MCF 10A (cell line): ENCODE results near the gene SOBP. TPM values are rescaled to one million over a fixed set of nuclear protein-coding genes. Genes with fewer than 3 reads are reported as not detected.

ENCODE experiments used
- BruUV-seq: library from RNA; stranded (reverse); fragments of 400-500 nt; replicated peaks from 2 replicates; lab custom pipeline; 2021; lab: Mats Ljungman, UMichigan
- CTCF ChIA-PET: fragments of 300-600 bp; sonication (Branson Sonifier 250); formaldehyde crosslinking; extraction: SDS; loops from one replicate; lab custom pipeline; 2021; ENCODE audit warnings: antibody characterized with exemption, inconsistent platforms; lab: Yijun Ruan, JAX
- POLR2A ChIA-PET: fragments of 300-600, 350-650 bp; sonication (Branson Sonifier 250); formaldehyde crosslinking; extraction: SDS; loops from one replicate; lab custom pipeline; 2020; ENCODE audit warnings: antibody characterized with exemption, inconsistent platforms; lab: Yijun Ruan, JAX
- DNase-seq: peaks from one replicate; pipeline ENCODE4 v3.0.0-alpha.2; 2018; ENCODE audit not compliant: unreplicated experiment
- H3K27ac Mint-ChIP-seq: one replicate; pipeline ENCODE4 v1.8.0; 2022; ENCODE audit warnings: mild to moderate bottlenecking, low read depth, mixed read lengths; ENCODE audit not compliant: unreplicated experiment
- H3K27me3 Mint-ChIP-seq: one replicate; pipeline ENCODE4 v1.8.0; 2022; ENCODE audit warnings: mixed read lengths; ENCODE audit not compliant: insufficient read depth, unreplicated experiment
- H3K36me3 Mint-ChIP-seq: one replicate; pipeline ENCODE4 v1.8.0; 2022; ENCODE audit warnings: mild to moderate bottlenecking, moderate library complexity, mixed read lengths; ENCODE audit not compliant: insufficient read depth, unreplicated experiment
- H3K4me1 Mint-ChIP-seq: one replicate; pipeline ENCODE4 v1.8.0; 2022; ENCODE audit warnings: mixed read lengths; ENCODE audit not compliant: insufficient read depth, unreplicated experiment
- H3K4me3 Mint-ChIP-seq: one replicate; pipeline ENCODE4 v1.8.0; 2022; ENCODE audit warnings: mild to moderate bottlenecking, moderate library complexity, mixed read lengths; ENCODE audit not compliant: unreplicated experiment
- H3K9me3 Mint-ChIP-seq: one replicate; pipeline ENCODE4 v1.8.0; 2022; ENCODE audit warnings: mixed read lengths; ENCODE audit not compliant: unreplicated experiment
- intact Hi-C: fragments of 100-400 bp; cut with micrococcal nuclease; formaldehyde crosslinking; loops from 2 replicates; pipeline ENCODE4 v1.14.1; 2022
- total RNA-seq: library from RNA; stranded (reverse); gene quantifications from 2 replicates; pipeline ENCODE4 v1.2.3, GENCODE V29; 2022
- TF ChIP-seq, protein P1 (sequence below): fragments of 200-600 bp; IDR thresholded peaks from one replicate; pipeline ENCODE4 v1.8.0; 2022; ENCODE audit warnings: antibody characterized with exemption, mild to moderate bottlenecking; ENCODE audit not compliant: unreplicated experiment

SOBP gene
- total RNA-seq, 1 experiment from 2014 or later, result 0.21 TPM

DNA sequence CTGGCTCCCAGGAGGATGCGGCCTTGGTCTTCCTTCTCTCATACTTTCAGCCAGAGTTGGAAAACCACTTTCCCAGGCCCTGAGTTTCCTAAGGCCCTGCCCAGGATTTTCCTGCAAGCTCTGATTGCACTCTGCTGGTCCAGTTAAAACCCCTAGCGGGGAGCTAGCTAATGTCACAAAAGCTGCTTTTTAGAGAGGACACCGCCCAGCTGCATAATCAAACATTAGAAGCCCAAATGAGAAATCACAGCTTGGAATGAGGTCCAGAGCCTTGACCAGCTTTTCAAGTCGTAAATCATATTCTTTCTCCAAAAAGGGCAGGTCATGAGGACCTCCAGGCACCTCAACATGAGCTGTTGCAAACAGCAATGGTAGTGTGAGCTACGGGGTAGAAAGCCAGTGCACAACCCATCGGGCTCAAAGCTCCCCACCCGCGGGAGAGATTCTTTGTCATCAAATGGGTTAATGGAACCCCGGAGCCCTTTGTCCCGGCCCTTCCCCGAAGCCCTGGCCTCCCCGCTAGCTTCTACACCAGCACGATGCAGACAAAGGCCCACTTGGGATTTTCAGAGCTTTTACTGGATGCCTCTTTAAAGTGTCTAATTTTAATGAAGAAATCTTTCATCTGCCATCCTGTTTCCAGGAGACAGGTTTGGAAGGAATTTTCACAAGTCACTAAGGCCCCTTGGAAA lies 200.2 kb downstream of the SOBP start:
- no peak overlapping the region for H3K27ac Mint-ChIP-seq
- no TSS peak for BruUV-seq
- H3K36me3 Mint-ChIP-seq, result no peaks in the 10 kb centered on the region
- ChIA-PET CTCF (interaction anchor here (0.5 to 2.2 kb wide), 5 partner anchors 14 to 656 kb away, joined by 3 to 12 read pairs (median 6); no protein-coding TSS in a partner anchor), POLR2A (no interaction called here)
- H3K9me3 Mint-ChIP-seq, result no peaks in the 10 kb centered on the region
- TF ChIP-seq, protein P1, sequence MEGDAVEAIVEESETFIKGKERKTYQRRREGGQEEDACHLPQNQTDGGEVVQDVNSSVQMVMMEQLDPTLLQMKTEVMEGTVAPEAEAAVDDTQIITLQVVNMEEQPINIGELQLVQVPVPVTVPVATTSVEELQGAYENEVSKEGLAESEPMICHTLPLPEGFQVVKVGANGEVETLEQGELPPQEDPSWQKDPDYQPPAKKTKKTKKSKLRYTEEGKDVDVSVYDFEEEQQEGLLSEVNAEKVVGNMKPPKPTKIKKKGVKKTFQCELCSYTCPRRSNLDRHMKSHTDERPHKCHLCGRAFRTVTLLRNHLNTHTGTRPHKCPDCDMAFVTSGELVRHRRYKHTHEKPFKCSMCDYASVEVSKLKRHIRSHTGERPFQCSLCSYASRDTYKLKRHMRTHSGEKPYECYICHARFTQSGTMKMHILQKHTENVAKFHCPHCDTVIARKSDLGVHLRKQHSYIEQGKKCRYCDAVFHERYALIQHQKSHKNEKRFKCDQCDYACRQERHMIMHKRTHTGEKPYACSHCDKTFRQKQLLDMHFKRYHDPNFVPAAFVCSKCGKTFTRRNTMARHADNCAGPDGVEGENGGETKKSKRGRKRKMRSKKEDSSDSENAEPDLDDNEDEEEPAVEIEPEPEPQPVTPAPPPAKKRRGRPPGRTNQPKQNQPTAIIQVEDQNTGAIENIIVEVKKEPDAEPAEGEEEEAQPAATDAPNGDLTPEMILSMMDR, result no peak
- DNase-seq, result no peak
- H3K27me3 Mint-ChIP-seq, result no peaks in the 10 kb centered on the region
- no peak overlapping the region for H3K4me3 Mint-ChIP-seq
- intact Hi-C loops, result no loop called here
- no peaks in the 10 kb centered on the region for H3K4me1 Mint-ChIP-seq

DNA sequence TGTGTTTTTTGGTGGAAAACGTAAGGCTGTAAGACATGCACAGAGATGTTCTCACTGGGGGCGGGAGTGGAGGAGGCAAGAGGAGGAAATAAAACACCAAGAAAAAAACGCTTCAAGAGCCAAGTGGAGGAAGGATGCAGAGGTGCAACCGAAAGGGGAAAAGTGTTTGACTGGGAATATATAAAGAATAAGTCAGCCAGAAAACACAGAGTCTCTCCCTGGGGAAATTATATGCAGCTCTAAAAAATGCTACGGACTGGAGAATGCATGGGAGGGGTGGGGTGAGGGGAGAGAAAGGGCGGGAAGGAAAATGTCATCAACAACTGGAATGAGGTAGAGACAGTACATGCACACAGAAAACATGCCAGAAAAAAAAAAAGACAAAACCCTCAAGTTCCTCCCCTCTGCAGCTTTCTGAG lies 200.7 kb downstream of the SOBP start:
- POLR2A ChIA-PET, result no interaction called here
- no TSS peak for BruUV-seq
- Mint-ChIP-seq H3K36me3 (no peaks in the 10 kb centered on the region), H3K27ac (no peak overlapping the region), H3K4me3 (no peak overlapping the region), H3K27me3 (no peaks in the 10 kb centered on the region), H3K9me3 (no peaks in the 10 kb centered on the region), H3K4me1 (no peaks in the 10 kb centered on the region)
- no peak for DNase-seq
- TF ChIP-seq, protein P1, result no peak
- CTCF ChIA-PET, result interaction anchor here (0.5 to 2.2 kb wide), 5 partner anchors 13 to 656 kb away, joined by 3 to 12 read pairs (median 6); no protein-coding TSS in a partner anchor
- intact Hi-C loops, result no loop called here

- intact Hi-C loops, result no loop called here
- Mint-ChIP-seq H3K4me1 (no peaks in the 10 kb centered on the region), H3K9me3 (no peaks in the 10 kb centered on the region), H3K36me3 (no peaks in the 10 kb centered on the region), H3K27ac (no peak overlapping the region), H3K27me3 (no peaks in the 10 kb centered on the region), H3K4me3 (no peak overlapping the region)
- TF ChIP-seq, protein P1, result no peak
- POLR2A ChIA-PET, result no interaction called here
- CTCF ChIA-PET, result interaction anchor here (1.1 to 2.2 kb wide), 4 partner anchors 13 to 17 kb away, joined by 3 to 12 read pairs (median 8); no protein-coding TSS in a partner anchor
- DNase-seq, result peak; percentile 31
- no TSS peak for BruUV-seq
Measured at GRCh38 chr6:107691062-107691751, 201.3 kb downstream of the SOBP start.

- intact Hi-C loops, result no loop called here
- no peak overlapping the region for H3K27ac Mint-ChIP-seq
- no TSS peak for BruUV-seq
- peak; percentile 43 for DNase-seq
- H3K4me3 Mint-ChIP-seq, result no peak overlapping the region
- ChIA-PET POLR2A (no interaction called here), CTCF (interaction anchor here (0.7 to 2.1 kb wide), 5 partner anchors 12 to 155 kb away, joined by 3 to 8 read pairs (median 3); no protein-coding TSS in a partner anchor)
- H3K36me3 Mint-ChIP-seq, result no peaks in the 10 kb centered on the region
- H3K4me1 Mint-ChIP-seq, result no peaks in the 10 kb centered on the region
- TF ChIP-seq, protein P1, result no peak
- no peaks in the 10 kb centered on the region for H3K9me3 Mint-ChIP-seq
- H3K27me3 Mint-ChIP-seq, result no peaks in the 10 kb centered on the region
Measured at GRCh38 chr6:107692351-107692750, 202.4 kb downstream of the SOBP start.
